Activated naive CD8-positive, alpha-beta T cell treated with anti-CD3 and anti-CD28 coated beads for 36 hours (primary cell): ENCODE measurements around the gene COPS7A. TPM values are rescaled to one million over a fixed set of nuclear protein-coding genes. Genes with fewer than 3 reads are reported as not detected.
A peak's percentile ranks its signal among the peaks of the same experiment; 100 is the strongest.

Experiments
- DNase-seq: peaks from one replicate; pipeline ENCODE4 v3.0.0; 2021
- H3K27ac Mint-ChIP-seq: one replicate; pipeline ENCODE4 v1.8.0; 2022; ENCODE audit warnings: mild to moderate bottlenecking, moderate library complexity, mixed read lengths
- H3K27me3 Mint-ChIP-seq: one replicate; pipeline ENCODE4 v1.8.0; 2022; ENCODE audit warnings: mild to moderate bottlenecking, mixed read lengths
- H3K36me3 Mint-ChIP-seq: one replicate; pipeline ENCODE4 v1.8.0; 2021; ENCODE audit warnings: mild to moderate bottlenecking, mixed read lengths
- H3K4me1 Mint-ChIP-seq: one replicate; pipeline ENCODE4 v1.8.0; 2021; ENCODE audit warnings: mixed read lengths
- H3K4me3 Mint-ChIP-seq: one replicate; pipeline ENCODE4 v1.8.0; 2022; ENCODE audit warnings: mild to moderate bottlenecking, moderate library complexity, mixed read lengths
- H3K9me3 Mint-ChIP-seq: one replicate; pipeline ENCODE4 v1.8.0; 2022; ENCODE audit warnings: mixed read lengths
- total RNA-seq, 2 experiments: library from RNA; stranded (reverse); gene quantifications; one replicate each; pipeline ENCODE4 v1.2.3, GENCODE V29; 2021

Gene COPS7A
- total RNA-seq, 2 experiments from 2014 or later, result 37.1 to 41.6 TPM

DNA sequence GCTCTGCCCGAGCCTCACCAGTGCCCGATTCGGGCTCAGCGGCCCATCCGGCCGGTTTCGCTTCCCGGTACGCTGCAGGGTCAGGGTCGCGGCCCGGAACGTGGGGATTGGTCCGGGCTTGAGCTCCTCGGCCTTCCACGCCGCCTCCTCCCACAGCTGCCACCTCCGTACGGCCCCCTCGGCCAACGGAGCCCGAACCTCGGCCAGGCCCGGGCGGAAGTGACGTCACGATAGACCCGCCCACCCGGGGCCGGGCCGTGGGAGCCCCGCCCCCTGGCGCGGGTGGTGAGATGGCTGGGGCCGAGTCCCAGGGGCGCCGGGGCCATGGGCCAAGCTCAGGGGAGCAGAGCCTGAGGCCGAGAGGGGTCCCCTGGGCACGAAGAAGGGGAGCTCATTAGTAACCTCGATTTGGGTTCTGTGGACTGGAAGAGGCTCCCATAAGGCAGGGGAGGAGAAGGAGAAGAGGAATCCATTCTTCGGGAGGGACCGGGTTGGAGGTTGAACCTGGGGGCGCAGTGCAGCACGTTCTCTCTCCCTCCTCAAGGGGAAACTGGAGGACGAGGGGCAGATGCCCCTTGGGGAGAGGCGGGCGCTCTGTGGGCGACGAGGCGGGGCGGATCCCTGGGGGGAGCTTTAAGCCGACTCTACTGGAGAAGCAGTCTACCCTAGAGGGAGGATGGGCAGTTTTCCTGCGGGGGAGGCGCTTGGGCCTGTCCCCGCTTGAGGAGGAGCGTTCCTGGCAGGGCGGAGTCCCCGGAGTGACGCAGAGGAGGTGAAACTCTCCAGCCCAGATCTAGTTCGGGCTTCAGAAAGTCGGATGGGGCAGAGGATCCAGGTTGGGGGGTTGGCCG lies 29.3 kb downstream of the COPS7A start, which contains the start of gene MLF2:
MLF2 (minus strand) TSS at position 221 of the 851 bp plus-strand sequence. CDS start 807 bp downstream, outside the sequence.
- peak; percentile 98 for DNase-seq
- Mint-ChIP-seq H3K27me3 (peaks cover 3% of the 10 kb centered on the region), H3K36me3 (peaks cover 13% of the 10 kb centered on the region), H3K9me3 (no peaks in the 10 kb centered on the region), H3K4me3 (peak within 1 kb of the TSS; percentile 92), H3K4me1 (peaks cover 20% of the 10 kb centered on the region), H3K27ac (peak within 1 kb of the TSS; percentile 96)

- DNase-seq, result no peak
- peaks cover 3% of the 10 kb centered on the region for H3K27me3 Mint-ChIP-seq
- H3K4me1 Mint-ChIP-seq, result peaks cover 24% of the 10 kb centered on the region
- peak overlapping the region; percentile 96 for H3K27ac Mint-ChIP-seq
- no peaks in the 10 kb centered on the region for H3K9me3 Mint-ChIP-seq
- H3K4me3 Mint-ChIP-seq, result peak overlapping the region; percentile 92
- peaks cover 11% of the 10 kb centered on the region for H3K36me3 Mint-ChIP-seq
Observed at GRCh38 chr12:6753772-6754356, 30.0 kb downstream of the COPS7A start.

GRCh38 chr12:6754411-6754810 lies 30.6 kb downstream of the COPS7A start:
- Mint-ChIP-seq H3K27ac (no peak overlapping the region), H3K36me3 (peaks cover 10% of the 10 kb centered on the region), H3K4me3 (peak overlapping the region; percentile 30), H3K4me1 (peaks cover 24% of the 10 kb centered on the region), H3K27me3 (peaks cover 3% of the 10 kb centered on the region), H3K9me3 (no peaks in the 10 kb centered on the region)
- DNase-seq, result no peak

DNA sequence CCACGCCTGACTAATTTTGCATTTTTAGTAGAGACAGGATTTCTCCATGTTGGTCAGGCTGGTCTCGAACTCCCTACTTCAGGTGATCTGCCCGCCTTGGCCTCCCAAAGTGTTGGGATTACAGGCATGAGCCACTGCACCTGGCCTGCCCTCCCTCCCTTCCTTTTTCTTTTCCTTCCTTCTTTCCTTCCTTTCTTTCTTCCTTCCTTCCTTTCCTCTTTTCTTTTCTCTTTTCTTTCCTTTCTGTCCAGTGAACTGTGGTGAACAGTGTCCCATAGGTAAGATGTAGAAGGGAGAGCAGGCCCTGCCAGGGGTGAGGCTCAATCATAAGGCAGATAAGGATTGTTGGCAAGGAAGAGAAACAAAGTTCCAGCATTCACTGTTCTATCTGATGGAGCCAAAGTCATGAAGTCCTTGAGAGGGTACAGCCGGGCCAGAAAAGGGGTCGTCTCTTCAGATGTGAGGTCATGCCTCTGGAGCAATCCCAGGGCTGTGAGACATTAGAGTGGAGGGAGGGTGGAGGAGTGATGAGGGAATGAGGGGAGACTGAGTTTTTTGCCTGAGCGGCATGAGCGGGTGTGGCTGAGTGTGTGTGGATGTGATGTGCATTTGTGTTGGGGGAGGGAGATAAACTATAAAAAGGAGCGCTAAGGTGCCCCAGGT lies 33.3 kb downstream of the COPS7A start:
- Mint-ChIP-seq H3K4me1 (peaks cover 15% of the 10 kb centered on the region), H3K9me3 (no peaks in the 10 kb centered on the region), H3K27ac (no peak overlapping the region), H3K36me3 (no peaks in the 10 kb centered on the region), H3K4me3 (no peak overlapping the region), H3K27me3 (peaks cover 9% of the 10 kb centered on the region)
- no peak for DNase-seq

- DNase-seq, result no peak
- Mint-ChIP-seq H3K27me3 (peaks cover 22% of the 10 kb centered on the region), H3K36me3 (no peaks in the 10 kb centered on the region), H3K4me3 (no peak overlapping the region), H3K27ac (no peak overlapping the region), H3K4me1 (peaks cover 11% of the 10 kb centered on the region), H3K9me3 (no peaks in the 10 kb centered on the region)
Observed at GRCh38 chr12:6758506-6759095, 34.8 kb downstream of the COPS7A start.

DNA sequence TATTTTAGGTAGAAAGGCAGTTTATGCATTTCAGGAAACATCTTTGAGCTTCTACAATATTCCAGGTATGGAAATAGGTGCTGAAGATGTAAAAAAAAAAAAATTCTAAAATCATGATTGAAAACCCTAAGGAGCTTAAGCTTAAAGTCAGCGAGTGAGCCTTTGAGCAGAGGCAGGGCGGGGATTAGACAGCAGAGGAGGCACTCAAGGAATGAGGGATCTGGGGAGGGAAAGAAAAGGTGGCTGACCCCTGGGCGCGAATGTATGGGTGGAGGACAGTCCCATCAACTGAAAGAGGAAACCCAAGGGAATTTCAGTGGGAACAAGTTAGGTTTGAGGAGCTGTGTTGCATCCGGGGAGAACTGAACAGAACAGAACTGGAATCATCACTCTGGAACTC lies 35.9 kb downstream of the COPS7A start:
- peaks cover 12% of the 10 kb centered on the region for H3K4me1 Mint-ChIP-seq
- no peak overlapping the region for H3K27ac Mint-ChIP-seq
- no peak for DNase-seq
- no peaks in the 10 kb centered on the region for H3K9me3 Mint-ChIP-seq
- peaks cover 34% of the 10 kb centered on the region for H3K27me3 Mint-ChIP-seq
- no peak overlapping the region for H3K4me3 Mint-ChIP-seq
- peaks cover 4% of the 10 kb centered on the region for H3K36me3 Mint-ChIP-seq

- peaks cover 28% of the 10 kb centered on the region for H3K4me1 Mint-ChIP-seq
- no peaks in the 10 kb centered on the region for H3K9me3 Mint-ChIP-seq
- H3K4me3 Mint-ChIP-seq, result no peak overlapping the region
- DNase-seq, result no peak
- H3K36me3 Mint-ChIP-seq, result peaks cover 7% of the 10 kb centered on the region
- peaks cover 60% of the 10 kb centered on the region for H3K27me3 Mint-ChIP-seq
- H3K27ac Mint-ChIP-seq, result no peak overlapping the region
Observed at GRCh38 chr12:6763380-6763779, 39.5 kb downstream of the COPS7A start.

- DNase-seq, result peak; percentile 36
- H3K27ac Mint-ChIP-seq, result peak overlapping the region; percentile 53
- H3K4me3 Mint-ChIP-seq, result peak overlapping the region; percentile 51
- H3K27me3 Mint-ChIP-seq, result peaks cover 69% of the 10 kb centered on the region
- peaks cover 7% of the 10 kb centered on the region for H3K36me3 Mint-ChIP-seq
- no peaks in the 10 kb centered on the region for H3K9me3 Mint-ChIP-seq
- peaks cover 29% of the 10 kb centered on the region for H3K4me1 Mint-ChIP-seq
Observed at GRCh38 chr12:6764011-6764828, 40.4 kb downstream of the COPS7A start.

DNA sequence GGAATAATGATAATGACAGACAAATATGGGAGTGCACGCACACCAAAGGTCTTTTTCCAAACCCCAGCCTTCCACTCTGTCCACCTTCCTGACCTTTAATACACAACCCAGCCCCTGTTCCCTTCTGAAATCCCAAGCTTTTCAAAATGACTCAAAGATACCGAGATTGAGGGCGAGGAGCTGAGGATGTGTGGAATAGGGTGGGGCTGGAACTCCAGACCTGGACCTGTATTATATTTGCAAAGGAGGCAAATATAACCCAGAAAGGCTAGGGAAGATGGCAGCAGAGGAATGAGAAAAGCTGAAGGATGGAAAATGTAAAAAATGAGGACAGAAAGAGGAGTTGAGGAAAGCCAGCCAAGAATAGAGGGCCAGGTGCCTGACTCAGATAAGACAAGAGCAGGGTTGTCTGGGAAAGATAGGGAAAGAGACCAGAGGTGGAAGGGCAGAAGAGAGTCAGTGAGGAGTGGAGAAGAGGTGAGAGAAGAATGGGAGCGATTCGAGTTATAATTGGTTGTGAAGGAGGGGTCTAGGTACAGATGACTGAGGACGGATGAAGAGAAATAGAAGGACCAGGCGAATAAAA lies 41.3 kb downstream of the COPS7A start:
- Mint-ChIP-seq H3K9me3 (no peaks in the 10 kb centered on the region), H3K36me3 (peaks cover 10% of the 10 kb centered on the region), H3K4me1 (peaks cover 29% of the 10 kb centered on the region), H3K4me3 (peak overlapping the region; percentile 30), H3K27me3 (peaks cover 72% of the 10 kb centered on the region), H3K27ac (no peak overlapping the region)
- DNase-seq, result no peak

DNA sequence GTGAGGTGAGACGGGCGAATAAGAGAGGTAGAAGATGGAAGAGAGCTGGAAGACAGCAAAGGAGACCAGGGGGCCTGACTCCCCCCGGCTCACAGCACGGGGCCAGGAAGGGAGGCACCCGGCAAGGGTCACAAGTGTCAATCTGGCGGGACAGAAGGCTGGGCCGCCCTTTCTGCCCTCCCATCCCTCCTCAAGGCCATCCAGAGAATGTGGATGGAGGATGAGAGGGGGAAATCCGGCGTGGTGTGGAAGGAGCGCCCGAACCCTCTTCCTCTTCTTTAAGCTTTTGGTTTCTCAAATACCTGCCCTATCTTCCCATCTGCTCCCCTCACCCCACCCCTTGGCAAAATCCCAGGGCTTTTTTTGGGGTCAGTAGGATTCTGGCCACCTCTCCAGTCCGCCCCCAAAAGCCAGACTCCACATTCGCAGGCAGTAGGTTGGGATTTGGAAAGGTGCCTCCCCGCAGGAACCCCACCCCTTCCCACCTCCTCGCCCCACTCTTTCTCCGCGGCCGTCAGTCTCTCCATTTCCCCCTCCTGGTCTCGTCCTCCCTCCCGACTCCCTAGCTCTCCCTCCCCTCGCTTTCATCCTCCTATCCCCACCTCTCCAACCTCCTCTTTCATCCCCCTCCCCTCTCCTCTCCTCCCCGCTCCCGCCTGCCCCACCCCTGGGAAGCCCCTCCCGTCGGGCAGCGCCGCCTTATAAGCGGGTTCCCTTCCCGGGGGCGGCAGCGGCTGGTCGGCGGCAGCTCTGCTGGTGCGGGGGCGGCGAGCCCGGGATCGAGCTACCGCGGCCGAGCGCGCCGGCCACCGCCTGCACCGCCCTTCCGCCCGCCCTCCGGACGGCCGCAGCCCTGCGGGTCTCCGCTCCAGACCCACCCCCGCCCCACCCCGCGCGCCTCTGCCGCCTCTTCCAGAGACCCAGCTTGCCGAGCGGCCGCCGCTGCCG lies 42.1 kb downstream of the COPS7A start, which contains the start of gene PTMS:
PTMS (plus strand) TSS at position 730 of the 948 bp plus-strand sequence. CDS start 343 bp downstream, outside the sequence.
- no peak within 1 kb of the TSS for H3K27ac Mint-ChIP-seq
- H3K36me3 Mint-ChIP-seq, result peaks cover 12% of the 10 kb centered on the region
- DNase-seq, result peak; percentile 42
- peaks cover 79% of the 10 kb centered on the region for H3K27me3 Mint-ChIP-seq
- no peaks in the 10 kb centered on the region for H3K9me3 Mint-ChIP-seq
- H3K4me1 Mint-ChIP-seq, result peaks cover 31% of the 10 kb centered on the region
- peak within 1 kb of the TSS; percentile 85 for H3K4me3 Mint-ChIP-seq

DNA sequence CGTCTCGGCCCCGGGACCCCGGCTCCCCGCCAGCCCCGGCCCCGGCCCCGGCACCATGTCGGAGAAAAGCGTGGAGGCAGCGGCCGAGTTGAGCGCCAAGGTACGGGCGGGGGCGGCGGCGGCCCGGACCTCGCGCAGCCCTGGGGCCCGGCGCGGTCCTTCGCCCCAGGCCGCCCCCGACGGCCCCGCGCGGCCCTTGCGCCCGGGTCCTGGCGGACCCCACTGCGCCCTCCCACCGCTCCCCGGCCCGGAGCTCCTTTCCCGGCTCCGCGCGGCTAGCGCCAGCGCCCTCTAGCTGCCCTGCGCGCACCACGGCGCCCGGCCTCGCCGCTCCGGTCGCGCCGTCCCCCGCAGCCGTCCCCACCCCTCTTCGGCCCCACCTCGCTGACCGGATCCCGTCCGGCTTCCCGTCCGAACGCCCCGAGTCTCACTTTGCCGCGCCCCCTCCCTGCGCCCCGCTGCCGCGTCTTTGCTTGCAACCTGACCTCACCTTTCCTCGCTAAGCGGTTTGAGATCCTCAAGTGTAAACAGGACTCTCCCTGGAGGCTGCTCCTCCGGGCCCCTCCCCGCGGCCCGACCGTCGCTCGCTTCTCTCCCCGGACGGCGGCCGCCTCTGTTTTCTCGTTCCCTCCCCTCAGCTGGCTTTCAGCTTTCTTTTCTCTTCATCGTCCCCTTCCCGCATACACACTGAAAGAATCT lies 43.0 kb downstream of the COPS7A start:
- H3K9me3 Mint-ChIP-seq, result no peaks in the 10 kb centered on the region
- peak; percentile 66 for DNase-seq
- peaks cover 81% of the 10 kb centered on the region for H3K27me3 Mint-ChIP-seq
- H3K4me3 Mint-ChIP-seq, result peak overlapping the region; percentile 85
- H3K27ac Mint-ChIP-seq, result no peak overlapping the region
- H3K36me3 Mint-ChIP-seq, result peaks cover 12% of the 10 kb centered on the region
- peaks cover 39% of the 10 kb centered on the region for H3K4me1 Mint-ChIP-seq

DNA sequence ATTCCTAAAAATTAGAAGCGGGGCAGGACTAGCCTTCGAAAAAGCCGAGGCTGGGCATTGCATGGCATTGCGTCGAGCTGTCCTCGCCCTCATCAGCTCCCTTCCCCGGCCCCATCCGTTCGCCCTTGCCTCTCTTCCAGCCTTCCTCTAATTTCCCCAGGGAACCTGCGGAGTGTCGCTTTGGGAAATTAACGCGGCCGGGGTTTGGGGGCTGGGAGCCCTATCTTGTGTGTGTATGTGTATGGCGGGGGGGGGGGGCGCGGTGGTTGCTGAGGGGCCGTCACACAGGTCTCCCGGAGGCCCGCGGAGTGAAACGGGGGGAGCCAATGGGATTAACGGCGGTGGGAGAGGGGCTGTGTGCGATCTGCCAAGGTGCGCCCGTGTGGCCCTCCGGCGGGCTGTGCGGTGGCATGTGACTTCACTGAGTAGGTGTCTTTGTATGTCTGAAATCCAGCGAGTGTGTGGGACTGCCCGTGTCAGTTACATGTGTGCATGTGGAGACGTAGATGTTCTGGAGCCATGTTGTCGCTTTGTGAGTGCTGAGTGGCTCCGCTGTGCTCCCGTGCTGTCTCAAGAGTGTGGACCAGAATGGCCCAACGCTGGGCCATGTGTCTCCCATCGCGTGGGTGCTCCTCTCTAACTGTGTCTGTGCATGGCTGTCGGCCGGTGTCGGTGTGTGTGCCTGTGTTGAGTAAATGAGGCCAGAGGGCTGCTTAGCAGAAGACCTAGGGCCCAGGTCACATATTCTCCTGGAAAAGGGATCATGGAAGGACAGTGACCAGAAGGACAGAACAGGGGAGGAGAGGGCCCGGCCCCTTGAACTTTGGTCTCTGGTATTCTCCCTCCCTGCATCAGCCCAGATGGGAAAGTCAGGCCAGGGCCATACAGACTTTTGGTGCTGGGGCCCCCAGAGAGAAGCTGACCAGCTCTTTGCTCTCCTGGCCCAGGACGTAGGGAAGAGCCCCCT lies 43.8 kb downstream of the COPS7A start:
- H3K27ac Mint-ChIP-seq, result no peak overlapping the region
- no peaks in the 10 kb centered on the region for H3K9me3 Mint-ChIP-seq
- H3K27me3 Mint-ChIP-seq, result peaks cover 78% of the 10 kb centered on the region
- H3K36me3 Mint-ChIP-seq, result peaks cover 12% of the 10 kb centered on the region
- no peak for DNase-seq
- peak overlapping the region; percentile 85 for H3K4me3 Mint-ChIP-seq
- peaks cover 46% of the 10 kb centered on the region for H3K4me1 Mint-ChIP-seq
